Stimulated activated CD4-positive, alpha-beta T cell treated with anti-CD3 and anti-CD28 coated beads, Interleukin-15, amount 100 ng/mL, for 48 hours (primary cell): ENCODE data around the gene XCL1.
"Not testable (repeated sequence)": the region's sequence is repeated elsewhere in the genome, so short reads cannot be mapped to it uniquely, and the experiment has no call there.

ENCODE experiments used
- DNase-seq, 2 donors: peaks; one replicate each; pipeline ENCODE4 v3.0.0-alpha.2; 2020; ENCODE audit warnings: low read depth in 2 of 2

Gene XCL1

GRCh38 chr1:168576245-168576688 lies at the start of gene XCL1:
TSS of gene XCL1 (plus strand) at chr1:168576605. CDS start at chr1:168576638, 33 bp downstream.
- DNase-seq, result not testable (repeated sequence)

- no peak for DNase-seq
Measured at GRCh38 chr1:168529518-168529917, 46.9 kb upstream of the XCL1 start.

GRCh38 chr1:168531615-168532345 lies 44.6 kb upstream of the XCL1 start:
- DNase-seq, result no peak

- no peak for DNase-seq
Measured at GRCh38 chr1:168535536-168535935, 40.9 kb upstream of the XCL1 start.

- DNase-seq, result not testable (repeated sequence)
Measured at GRCh38 chr1:168540798-168541197, 35.6 kb upstream of the XCL1 start.

- not testable (repeated sequence) for DNase-seq
Measured at GRCh38 chr1:168542978-168543377, 33.4 kb upstream of the XCL1 start.

GRCh38 chr1:168543840-168544498 lies 32.4 kb upstream of the XCL1 start, which contains the start of gene XCL2:
TSS of gene XCL2 (minus strand) at chr1:168543997. CDS start at chr1:168543964, 33 bp downstream.
- DNase-seq, result not testable (repeated sequence)

GRCh38 chr1:168545678-168546552 lies 30.5 kb upstream of the XCL1 start:
- not testable (repeated sequence) for DNase-seq

GRCh38 chr1:168546553-168546895 lies 29.9 kb upstream of the XCL1 start:
- DNase-seq, result not testable (repeated sequence)

GRCh38 chr1:168550971-168551370 lies 25.4 kb upstream of the XCL1 start:
- DNase-seq, result no peak

- DNase-seq, result no peak
Measured at GRCh38 chr1:168551688-168552087, 24.7 kb upstream of the XCL1 start.

- DNase-seq, result no peak
Measured at GRCh38 chr1:168552961-168553360, 23.4 kb upstream of the XCL1 start.

GRCh38 chr1:168553680-168554553 lies 22.5 kb upstream of the XCL1 start:
- no peak for DNase-seq

GRCh38 chr1:168554603-168555483 lies 21.6 kb upstream of the XCL1 start:
- no peak for DNase-seq

GRCh38 chr1:168555508-168556046 lies 20.8 kb upstream of the XCL1 start:
- no peak for DNase-seq

GRCh38 chr1:168556647-168557046 lies 19.8 kb upstream of the XCL1 start:
- no peak for DNase-seq

GRCh38 chr1:168560370-168560769 lies 16.0 kb upstream of the XCL1 start:
- DNase-seq, result no peak

GRCh38 chr1:168561989-168562388 lies 14.4 kb upstream of the XCL1 start:
- no peak for DNase-seq

- no peak for DNase-seq
Measured at GRCh38 chr1:168565825-168566224, 10.6 kb upstream of the XCL1 start.

- DNase-seq, result no peak
Measured at GRCh38 chr1:168567007-168567406, 9.4 kb upstream of the XCL1 start.
